Globus pallidus (tissue), 1 donor: Measurements from ENCODE around the gene MSANTD3.

Source experiments
- DNase-seq: peaks from one replicate; pipeline ENCODE4 v3.0.0-alpha.2; 2015; ENCODE audit warnings: low spot score

MSANTD3 gene

GRCh38 chr9:100465761-100466160, 38.8 kb downstream of the MSANTD3 start:
- peak; percentile 37 for DNase-seq

- DNase-seq: peak; percentile 53
Measured at GRCh38 chr9:100466171-100466828, 39.4 kb downstream of the MSANTD3 start.

GRCh38 chr9:100466829-100467221, 39.9 kb downstream of the MSANTD3 start:
- no peak for DNase-seq

- DNase-seq: no peak
Measured at GRCh38 chr9:100468041-100468440, 41.1 kb downstream of the MSANTD3 start.

GRCh38 chr9:100472268-100472667, 45.3 kb downstream of the MSANTD3 start:
- DNase-seq: no peak

GRCh38 chr9:100472788-100473275, 45.9 kb downstream of the MSANTD3 start, which contains the start of gene TMEFF1:
TMEFF1 (plus strand) TSS chr9:100473149; CDS start chr9:100473545, 396 bp downstream.
- DNase-seq: peak; percentile 84

GRCh38 chr9:100473276-100474081, 46.5 kb downstream of the MSANTD3 start:
- peak; percentile 41 for DNase-seq

- DNase-seq: peak; percentile 65
Measured at GRCh38 chr9:100474082-100474923, 47.4 kb downstream of the MSANTD3 start.

GRCh38 chr9:100474924-100475276, 48.0 kb downstream of the MSANTD3 start:
- DNase-seq: no peak

- DNase-seq: no peak
Measured at GRCh38 chr9:100477241-100477640, 50.3 kb downstream of the MSANTD3 start.

- no peak for DNase-seq
Measured at GRCh38 chr9:100478192-100478591, 51.2 kb downstream of the MSANTD3 start.

GRCh38 chr9:100479820-100480219, 52.9 kb downstream of the MSANTD3 start:
- no peak for DNase-seq

- no peak for DNase-seq
Measured at GRCh38 chr9:100485196-100485595, 58.3 kb downstream of the MSANTD3 start.

GRCh38 chr9:100486479-100487176, 59.7 kb downstream of the MSANTD3 start:
- no peak for DNase-seq

GRCh38 chr9:100488177-100488576, 61.2 kb downstream of the MSANTD3 start:
- DNase-seq: no peak

GRCh38 chr9:100489836-100490235, 62.9 kb downstream of the MSANTD3 start:
- DNase-seq: no peak

- DNase-seq: no peak
Measured at GRCh38 chr9:100492952-100493351, 66.0 kb downstream of the MSANTD3 start.

GRCh38 chr9:100498592-100498991, 71.6 kb downstream of the MSANTD3 start:
- no peak for DNase-seq

- no peak for DNase-seq
Measured at GRCh38 chr9:100499460-100499859, 72.5 kb downstream of the MSANTD3 start.

GRCh38 chr9:100499866-100500265, 72.9 kb downstream of the MSANTD3 start:
- no peak for DNase-seq
